ENCODE measurements around the gene HPSE2.
A peak's percentile ranks its signal among the peaks of the same experiment; 100 is the strongest.
"Not testable (repeated sequence)": the region's sequence is repeated elsewhere in the genome, so short reads cannot be mapped to it uniquely, and the experiment has no call there.

Gene HPSE2

DNA sequence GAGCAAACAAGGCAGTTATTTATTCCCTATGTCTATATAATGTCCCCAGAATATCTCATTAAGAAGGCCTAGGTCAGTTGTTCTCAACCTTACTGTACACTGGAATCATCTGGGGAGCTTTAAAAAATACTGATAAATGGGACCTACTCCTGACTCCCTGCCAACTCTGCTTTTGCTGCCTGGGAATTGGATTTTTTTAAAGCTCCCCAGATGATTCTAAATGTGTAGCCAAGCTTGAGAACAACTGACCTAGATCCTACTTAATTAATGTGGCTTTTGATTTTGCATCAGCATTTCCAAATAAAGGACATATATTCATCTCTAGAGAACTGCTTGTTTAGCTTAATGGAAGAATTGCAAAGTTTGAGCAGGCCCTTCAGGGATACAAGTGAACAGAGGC, 697.2 kb downstream of the HPSE2 start:
- no peak for DNase-seq

DNA sequence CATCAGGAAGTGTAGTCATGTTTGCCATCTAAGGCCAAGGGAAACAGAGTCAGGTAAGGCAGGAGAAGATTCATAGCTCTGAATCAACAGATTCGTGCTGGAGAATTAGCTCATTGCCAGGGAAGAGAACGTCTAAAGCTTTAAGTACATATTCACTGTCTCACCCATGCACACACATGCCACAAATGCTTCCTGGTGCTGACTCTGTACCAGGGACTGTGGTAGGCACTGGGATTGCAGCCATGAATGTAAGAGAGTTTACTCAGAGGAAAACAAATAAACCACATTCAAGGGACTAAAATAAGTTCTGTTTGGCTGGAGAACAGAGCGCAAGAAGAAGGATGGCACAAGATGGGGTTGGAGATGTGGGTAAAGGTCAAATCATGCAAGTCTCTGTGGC, 699.1 kb downstream of the HPSE2 start:
- peak; percentile 35 for DNase-seq

DNA sequence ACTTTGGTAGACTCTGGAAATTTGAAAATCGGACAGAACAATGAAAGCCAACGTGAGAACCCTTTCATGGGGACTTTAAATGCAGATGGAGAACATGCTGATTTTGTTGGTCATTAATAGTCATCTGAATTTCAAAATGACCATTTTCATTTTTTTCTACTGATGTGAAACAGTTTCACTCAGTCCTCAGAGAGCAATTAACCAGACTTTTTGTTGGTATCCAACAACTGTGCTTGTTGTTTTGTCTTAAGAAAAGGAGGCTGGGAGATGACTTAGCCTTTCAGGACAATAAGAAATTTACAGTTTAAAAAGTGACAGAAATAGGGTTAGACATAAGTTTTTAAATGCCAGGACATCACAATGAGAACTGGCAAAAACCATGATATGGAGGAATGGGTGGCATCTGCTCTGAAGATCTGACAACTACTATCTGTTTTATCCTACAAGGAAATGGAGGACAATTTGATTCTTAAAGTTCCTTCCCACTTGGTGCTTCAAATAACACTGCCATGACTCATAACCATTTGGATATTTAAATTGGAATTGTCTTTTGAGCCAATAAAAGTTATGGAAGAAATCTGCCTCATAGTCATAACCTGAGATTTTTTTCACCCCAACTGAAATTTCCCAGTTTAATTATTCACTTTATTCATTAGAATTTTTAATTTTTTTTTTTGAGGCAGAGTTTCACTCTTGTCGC, 701.8 kb downstream of the HPSE2 start:
- DNase-seq, result no peak

DNA sequence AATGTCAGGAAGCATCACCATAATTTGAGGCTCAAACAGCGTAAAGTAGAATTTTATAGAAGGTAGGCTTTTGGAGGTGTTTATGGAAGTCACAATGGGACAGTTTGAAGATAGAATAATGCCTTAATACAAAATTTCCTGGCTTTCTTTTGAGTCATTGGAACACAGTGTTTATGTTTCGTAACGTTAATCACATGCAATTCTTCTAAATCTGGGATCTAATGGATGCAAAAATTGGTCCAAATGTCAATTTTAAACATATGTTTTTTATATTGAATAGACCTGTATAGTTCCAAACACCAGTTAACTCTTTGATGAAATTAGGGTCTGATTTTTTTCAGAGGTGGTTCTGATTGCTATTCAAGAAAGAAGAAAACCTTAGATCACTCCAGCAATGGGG, 702.4 kb downstream of the HPSE2 start:
- DNase-seq, result no peak

DNA sequence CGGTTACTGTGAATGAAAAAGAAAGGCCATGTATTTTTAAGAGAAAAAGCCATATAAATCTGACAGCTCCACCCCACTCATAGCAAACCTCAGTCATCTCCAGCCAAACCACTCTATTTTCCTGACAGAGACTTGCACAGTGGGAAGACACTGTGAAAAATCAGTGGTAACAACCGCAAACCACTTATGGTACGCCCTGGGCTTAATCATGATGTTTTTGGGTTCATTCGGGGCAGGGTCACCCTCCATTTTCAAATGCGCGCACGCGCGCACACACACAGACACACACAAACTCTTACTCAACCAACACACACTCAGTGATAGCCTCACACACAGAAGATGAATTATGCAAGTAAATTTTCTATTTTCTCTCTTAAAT, 706.9 kb downstream of the HPSE2 start:
- DNase-seq, result no peak

DNA sequence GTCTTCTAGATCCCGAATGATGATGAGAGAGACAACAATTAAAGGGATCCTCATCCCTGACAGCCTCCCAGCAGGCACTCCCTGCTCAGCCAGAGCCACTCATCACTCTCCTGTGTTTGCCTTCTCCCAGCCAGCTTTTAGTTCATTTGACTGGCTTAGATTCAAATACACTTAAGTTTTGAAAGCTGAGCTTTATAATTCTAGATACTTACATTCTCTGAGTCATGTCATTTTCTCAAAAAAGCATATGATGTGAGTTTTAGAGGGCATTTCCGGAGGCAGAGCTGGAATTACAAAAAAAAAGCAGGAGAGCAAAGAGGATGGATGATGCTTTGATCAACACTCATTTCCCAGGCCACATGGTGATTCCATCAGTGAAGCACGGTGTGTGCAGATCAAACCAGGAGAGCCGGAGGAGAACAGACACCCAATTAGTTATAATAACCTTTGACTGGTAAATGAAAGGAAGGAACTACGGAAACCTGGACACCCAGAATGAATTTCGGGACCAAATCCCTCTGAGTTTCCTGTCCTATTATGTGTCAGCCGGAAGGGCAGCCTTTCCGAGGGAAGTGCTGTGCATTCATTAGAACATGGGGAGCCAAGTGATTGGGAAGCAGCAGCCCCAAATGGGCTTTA, 707.4 kb downstream of the HPSE2 start:
- DNase-seq, result peak; percentile 34

DNA sequence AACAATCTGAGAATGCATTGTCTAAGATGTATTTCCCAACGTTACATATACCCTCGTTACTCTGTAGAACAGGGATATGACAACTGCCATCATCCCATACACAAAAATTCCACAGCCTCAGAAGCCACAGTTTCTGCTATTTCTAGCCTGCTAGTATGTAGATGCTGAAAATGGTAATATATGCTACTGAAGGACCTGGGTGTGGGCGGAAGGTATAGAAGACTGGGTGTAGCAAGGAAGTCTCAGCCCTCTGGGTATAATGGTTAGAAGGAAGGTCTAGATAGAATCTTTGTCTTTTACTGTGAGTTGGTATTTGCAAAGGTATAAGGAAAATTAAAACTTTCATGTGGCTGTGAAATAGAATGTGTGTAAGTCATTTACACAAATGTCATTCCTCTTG, 709.7 kb downstream of the HPSE2 start:
- DNase-seq, result no peak

DNA sequence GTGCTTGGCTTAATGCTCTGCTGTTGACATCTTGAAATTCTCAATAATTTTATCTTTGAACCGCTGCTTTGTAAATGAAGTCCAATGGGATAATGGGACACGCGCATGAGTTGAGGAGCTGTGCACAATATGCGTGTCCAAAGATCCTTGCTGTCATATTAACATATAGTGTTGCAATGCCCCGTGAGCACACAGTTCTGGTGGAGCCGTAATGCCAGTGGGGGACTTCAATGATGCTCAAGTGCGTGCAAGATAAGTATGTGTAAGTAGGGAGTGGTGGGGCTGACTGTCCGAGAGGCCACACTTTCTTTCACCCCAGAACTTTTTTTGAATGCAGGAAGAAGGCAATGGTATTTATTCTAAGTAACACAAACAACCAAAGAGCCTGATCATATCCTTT, 711.5 kb downstream of the HPSE2 start:
- no peak for DNase-seq

DNA sequence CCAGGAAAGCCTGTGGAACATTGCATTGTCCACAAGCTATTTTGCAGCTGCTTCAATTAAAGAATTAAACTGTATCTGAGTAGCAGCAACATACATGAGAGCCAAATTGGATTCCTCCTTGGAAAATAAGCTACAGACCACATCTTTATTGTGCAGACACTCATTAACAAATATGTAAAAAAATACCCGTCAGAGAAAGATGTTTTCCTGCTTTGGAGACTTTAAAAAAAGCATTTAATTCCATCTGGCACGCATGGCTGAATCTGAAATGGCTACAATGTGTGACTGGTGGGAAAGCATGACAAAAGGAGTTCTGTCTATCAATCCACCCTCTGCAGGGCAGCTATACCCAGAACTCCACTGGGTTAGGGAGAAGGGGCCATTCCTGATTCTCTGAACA, 715.8 kb downstream of the HPSE2 start:
- no peak for DNase-seq

DNA sequence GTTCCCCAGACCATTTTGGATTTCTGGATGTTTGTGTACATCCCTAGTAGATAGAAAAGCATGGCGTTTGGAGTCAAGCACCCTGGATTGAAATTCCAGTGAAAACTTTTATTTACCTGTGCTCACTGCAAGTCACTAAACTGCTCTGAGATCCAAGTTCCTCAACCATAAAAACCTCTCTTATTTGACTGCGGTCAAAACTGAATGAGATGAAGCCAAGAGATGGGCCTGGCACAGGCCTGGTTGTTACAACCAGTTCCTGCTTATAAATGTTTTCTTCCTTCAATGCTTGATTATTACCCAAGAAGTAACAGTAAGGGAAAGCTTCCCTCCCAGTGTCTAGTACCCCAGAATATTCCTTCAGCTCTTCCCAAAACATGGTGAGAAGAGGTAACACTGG, 718.0 kb downstream of the HPSE2 start:
- DNase-seq, result no peak

DNA sequence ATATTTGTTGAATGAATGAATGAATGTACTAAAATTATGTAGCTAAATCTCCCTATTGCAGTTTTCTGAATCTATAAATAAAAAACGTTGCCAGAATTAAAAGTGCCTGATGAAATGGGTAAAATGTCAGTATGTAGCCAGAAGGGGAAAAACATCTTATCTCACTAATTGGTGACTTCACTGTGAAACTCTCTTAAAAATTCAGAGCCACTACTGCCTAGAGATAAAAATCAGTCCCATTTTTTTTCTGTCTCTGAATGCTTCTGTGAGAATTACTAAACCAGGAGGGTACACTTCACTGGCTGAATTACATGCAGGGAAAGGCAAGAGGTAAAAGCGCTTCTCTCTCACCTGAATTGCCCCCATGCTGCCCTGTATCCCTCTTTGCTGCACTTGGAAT, 719.3 kb downstream of the HPSE2 start:
- no peak for DNase-seq

DNA sequence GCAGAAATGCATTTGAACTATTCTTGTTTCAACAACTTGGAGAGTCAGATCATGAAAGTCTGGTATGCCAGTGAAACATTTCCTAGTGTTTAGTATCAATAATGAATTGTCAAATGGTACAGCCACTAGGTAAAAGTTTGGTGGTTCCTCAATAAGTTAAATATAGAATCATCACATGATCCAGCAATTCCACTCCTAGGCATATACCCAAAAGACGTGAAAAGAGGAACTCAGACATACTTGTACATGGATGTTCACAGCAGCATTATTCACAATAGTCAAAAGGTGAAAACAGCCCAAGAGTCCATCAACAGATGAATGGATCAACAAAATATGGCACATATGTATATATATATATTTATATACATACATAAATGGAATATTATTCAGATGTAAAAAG, 721.9 kb downstream of the HPSE2 start:
- DNase-seq, result no peak

DNA sequence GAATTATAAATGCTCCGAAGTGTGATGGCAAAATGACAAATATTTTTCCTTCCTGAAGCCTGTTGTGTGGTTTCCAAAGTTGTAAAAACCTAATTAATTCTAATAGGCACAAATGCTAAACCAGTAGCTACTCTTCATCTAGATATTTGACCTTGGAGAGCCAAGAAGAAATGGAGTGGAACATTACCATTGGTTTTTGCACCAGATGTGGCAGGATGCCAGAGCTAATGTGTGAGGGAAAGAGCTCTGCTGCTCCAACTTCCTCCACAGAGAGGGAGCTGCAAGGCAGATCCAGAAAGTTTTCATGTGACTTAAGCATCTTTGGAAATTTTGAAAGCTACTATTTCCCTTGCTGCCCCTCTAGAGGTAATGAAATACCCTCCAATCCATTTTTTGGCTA, 723.8 kb downstream of the HPSE2 start:
- no peak for DNase-seq

DNA sequence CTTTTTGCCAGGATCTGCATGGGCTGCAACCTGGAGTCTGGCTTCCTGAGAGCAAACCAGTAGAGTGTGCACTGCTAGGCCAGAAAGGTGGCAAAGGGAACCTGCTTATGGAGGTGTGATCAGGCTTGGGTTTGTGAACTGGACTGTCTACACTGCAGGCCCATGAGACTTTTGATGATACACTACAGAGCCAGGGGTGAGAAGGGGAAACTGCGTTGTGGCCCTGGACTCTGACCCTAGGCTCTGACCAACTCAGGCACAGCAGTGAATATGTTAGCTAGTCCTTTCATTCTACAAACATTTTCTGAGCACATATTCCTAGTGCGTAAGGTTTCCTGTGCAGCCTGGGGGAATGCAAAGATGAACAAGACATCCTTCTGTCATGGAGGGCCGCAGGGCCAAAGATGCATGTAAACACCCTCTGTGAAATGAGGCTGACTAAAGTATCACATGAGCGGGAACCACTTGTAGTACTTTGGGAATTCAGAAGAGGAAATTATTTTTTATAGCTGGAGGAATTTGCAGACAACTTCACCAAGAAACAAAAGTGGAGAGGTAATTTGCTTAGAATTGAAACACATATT, 725.1 kb downstream of the HPSE2 start:
- DNase-seq, result no peak

DNA sequence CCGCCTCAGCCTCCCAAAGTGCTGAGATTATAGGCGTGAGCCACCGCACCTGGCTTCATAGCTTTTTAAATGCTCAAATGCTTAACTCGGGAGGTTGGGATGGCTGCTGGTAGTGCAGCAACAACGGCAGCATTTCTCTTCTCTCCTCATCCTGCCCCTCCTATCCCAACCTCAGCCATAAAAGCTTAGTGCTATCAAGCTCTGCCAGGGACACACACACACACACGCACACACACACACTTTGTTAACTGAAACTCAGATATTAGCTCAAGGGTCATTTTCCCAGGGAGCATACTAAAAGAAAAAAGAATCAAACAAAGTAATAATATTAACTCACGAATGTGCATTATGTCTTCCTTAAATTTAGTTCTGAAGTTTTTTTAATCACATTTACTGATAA, 725.9 kb downstream of the HPSE2 start:
- DNase-seq, result no peak

DNA sequence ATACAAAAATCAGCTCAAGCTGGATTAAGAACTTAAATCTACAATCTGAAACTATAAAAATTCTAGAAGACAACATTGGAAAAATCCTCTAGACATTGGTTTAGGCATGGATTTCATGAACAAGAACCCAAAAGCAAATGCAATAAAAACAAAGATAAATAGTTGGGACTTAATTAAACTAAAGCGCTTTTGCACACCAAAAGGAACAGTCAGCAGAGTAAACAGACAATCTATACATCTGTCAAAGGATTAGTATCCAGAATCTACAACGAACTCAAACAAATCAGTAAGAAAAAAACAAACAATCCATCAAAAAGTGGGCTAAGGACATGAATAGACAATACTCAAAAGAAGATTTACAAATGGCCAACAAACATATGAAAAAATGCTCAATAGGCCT, 733.1 kb downstream of the HPSE2 start:
- not testable (repeated sequence) for DNase-seq

DNA sequence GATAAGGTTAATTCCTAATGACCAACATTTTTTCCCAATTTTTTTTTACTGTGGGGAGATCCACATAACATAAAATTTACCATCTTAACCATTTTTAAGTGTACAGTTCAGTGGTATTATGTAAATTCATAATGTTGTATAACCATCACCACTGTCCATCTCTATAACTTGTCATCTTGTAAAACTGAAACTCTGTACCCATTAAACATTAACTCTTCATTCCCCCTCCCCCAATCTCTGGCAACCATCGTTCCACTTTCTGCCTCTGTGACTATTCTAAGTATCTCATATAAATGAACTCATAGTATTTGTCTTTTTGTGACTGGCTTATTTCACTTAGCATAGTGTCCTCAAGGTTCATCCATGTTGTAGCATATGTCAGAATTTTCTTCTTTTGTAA, 742.9 kb downstream of the HPSE2 start:
- DNase-seq, result no peak

DNA sequence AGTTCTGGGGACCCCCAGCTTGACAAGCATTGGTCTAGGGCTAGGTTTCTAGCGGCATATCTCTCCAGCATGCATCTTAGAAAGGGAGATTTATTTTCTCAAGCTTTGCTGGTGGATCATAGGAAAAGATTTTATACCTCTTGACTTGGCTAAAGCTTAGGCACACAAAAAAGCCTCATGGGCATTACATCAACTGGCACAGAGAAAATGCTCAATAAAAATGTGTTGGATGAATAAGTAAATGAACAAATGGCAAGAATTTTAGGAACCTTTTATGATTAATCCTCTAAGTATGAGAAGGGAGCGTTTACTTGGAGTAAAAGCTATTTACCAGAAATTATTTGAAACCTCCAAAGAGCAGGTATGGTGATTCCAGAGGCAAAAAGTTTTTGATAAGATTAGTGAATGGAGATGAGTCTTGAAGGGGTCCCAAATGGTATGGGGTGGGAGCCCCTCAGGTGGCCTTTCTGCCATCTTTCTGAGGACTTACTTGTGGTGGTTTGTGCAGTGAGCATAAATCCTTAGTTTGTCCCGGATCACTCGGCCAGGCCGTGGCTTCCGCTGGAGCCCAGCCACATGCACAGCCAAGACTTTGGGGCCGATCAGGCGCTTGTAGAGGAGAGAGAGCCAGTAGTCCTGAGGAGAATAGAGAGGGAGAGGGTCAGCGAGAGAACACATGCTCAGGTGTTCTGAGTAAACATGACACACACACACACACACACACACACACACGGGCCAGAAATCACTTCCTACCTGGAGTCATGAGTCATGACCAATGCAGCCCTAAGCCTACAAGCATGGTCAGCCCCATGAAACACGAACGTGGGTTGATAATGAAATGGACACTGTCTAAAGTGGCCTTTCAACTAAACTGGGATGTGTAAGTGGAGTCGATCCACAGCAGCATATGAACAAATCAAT, 745.8 kb downstream of the HPSE2 start:
- DNase-seq, result no peak

DNA sequence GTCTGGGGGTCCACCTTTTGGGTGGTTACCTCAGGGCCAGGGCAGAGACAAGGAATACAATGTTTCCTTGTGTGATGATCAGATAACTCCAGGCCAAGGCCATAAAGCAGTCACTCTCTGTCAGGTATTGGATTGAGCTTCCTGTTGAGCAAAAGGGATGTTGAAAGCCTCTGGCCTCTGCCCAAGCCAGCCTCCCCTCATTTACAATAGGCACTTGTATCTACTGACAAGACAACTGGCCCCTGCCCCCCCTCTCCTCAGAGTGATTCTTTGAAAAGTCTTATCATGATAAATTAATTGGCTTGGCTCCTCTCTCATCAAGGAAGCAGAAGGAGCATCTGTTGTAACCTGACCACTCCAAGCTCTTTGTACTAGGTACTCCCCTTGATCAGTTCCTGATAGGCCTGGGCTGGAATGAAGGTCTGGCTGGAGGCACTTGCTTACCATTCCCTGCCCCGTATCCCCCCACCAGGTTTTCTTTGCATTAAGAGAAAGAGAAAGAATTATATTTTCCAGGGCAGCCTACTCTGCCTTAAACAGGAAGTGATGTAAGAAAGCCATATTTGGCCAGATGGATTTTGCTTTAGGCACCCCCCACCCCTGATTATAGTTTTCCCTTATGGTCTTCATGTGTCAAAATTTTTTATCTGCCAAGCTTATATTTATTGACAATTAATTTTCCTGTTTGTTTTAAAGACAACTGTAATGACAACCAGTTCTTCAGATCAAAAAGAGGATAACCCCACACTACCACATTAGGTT, 746.8 kb downstream of the HPSE2 start:
- DNase-seq, result no peak

DNA sequence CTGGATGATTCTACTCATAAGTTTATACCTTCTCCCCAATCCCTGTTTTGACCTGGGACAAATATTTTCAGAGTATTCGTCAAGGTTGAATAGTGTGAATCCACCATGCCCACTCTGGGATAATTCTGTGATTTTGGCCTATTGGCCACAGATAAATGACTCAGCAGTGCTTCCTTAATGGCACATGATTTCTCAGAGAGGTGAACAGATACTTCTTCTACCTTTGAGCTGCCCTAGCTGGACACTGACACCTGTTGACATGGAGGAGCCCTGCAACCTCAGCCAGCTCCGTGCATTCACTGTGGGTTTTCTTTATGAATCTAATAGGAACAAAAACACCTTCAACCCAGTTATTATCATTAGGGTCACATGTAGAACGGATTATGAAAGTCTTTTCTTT, 748.0 kb downstream of the HPSE2 start:
- DNase-seq, result no peak

DNA sequence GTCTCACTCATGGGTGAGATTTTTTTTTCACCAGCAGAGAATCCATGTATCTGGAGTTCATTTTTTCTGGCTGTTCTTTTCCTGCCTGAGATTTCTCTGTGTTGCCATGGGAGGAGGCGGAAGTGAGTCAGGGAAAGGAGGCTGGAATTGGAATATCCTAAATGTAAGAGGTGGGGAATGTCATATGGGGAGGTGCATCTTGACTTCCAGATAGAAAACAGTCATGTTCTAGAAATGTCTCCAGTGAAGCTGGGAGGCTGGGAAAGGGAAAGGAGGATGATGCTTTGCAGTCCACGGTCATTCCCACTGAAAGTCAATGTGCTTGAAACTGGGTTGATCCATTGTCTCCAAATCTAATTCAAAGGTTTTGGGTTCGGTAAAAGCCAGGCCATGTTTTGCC, 749.2 kb downstream of the HPSE2 start:
- no peak for DNase-seq

DNA sequence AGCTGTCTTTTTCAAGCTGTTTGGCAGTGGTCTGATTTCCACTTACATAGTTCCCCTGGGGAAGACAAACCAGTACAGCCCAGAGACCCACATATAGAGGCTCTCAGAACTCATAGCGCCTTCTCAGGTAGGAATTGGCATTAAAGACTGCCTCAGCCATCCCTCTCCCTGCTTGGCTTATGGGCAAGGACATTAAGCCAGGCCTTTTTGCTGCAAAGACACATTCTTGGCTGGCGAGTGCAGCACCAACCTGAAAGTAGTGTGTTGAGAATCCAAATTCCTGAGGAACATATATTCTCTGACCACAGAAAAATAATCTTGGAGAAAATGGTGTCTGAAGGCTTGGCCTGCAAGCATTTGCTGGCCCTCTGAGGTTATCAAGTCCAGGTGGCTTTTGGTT, 749.7 kb downstream of the HPSE2 start:
- no peak for DNase-seq

DNA sequence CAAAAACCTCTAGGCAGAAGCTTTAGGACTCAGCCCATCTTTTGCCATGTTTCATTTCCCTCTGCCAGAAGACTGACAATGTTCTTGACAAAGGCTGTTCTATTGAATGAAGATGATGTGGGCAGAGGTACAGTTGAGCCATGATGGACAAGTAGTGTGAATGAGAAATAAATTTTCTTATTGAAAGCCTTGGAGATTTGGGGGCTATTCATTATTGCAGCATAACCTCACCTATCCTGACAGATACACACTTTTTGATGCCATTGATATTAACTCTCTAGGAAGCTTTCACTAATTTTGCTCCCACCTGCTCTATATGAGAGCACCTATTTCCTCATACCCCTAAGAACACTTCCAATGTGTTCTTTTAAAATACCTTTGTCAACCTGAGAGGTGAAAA, 752.0 kb downstream of the HPSE2 start:
- DNase-seq, result no peak

Measured in NCI-H2029 (cell line).